Sigmoid colon (tissue), 7 donors: ENCODE data around the gene TRIML1. TPM values are rescaled to one million over a fixed set of nuclear protein-coding genes. Genes with fewer than 3 reads are reported as not detected.
"Not testable (repeated sequence)": the region's sequence is repeated elsewhere in the genome, so short reads cannot be mapped to it uniquely, and the experiment has no call there.

Experiments
- DNase-seq: peaks from one replicate; pipeline ENCODE4 v3.0.0-alpha.2; 2019
- H3K27ac ChIP-seq, 4 donors: fragments of 200-600 bp; sonication (generic); one replicate each; pipeline ENCODE4 v1.5.1; 2016 to 2019; ENCODE audit warnings: mild to moderate bottlenecking in 1 of 4
- H3K27me3 ChIP-seq, 3 donors: fragments of 200-600 bp; sonication (generic); one replicate each; pipeline ENCODE4 v1.5.1; 2019; ENCODE audit warnings: mild to moderate bottlenecking in 1 of 3
- H3K36me3 ChIP-seq, 4 donors: fragments of 200-600 bp; sonication (generic); one replicate each; pipeline ENCODE4 v1.5.1; 2016 to 2019
- H3K4me1 ChIP-seq, 4 donors: fragments of 200-600 bp; sonication (generic); one replicate each; pipeline ENCODE4 v1.5.1; 2017 to 2019
- H3K4me3 ChIP-seq, 4 donors: fragments of 200-600 bp; sonication (generic); one replicate each; pipeline ENCODE4 v1.5.1; 2017 to 2019; ENCODE audit warnings: mild to moderate bottlenecking in 2 of 4, moderate library complexity in 1 of 4
- H3K9me3 ChIP-seq, 4 donors: fragments of 200-600 bp in 3 of 4; sonication (generic) in 3 of 4; one replicate each; pipeline versions ENCODE4 v1.5.1 to v1.6.1; 2013 to 2019
- EP300 ChIP-seq, 4 donors: sonication (generic); formaldehyde crosslinking; IDR thresholded peaks; one replicate each; pipeline ENCODE4 v1.6.1; 2017; ENCODE audit warnings: antibody characterized with exemption in 4 of 4
- POLR2A ChIP-seq, 2 donors: fragments of 450-650 bp; IDR thresholded peaks; one replicate each; pipeline ENCODE4 v1.6.1; 2016; ENCODE audit warnings: antibody characterized with exemption in 2 of 2, mild to moderate bottlenecking in 2 of 2, moderate library complexity in 2 of 2
- POLR2AphosphoS5 ChIP-seq, 4 donors: sonication (generic); formaldehyde crosslinking; IDR thresholded peaks; one replicate each; pipeline ENCODE4 v1.6.1; 2017; ENCODE audit warnings: antibody characterized with exemption in 4 of 4
- WGBS, 2 donors: extraction: QIAGEN DNeasy Blood & Tissue Kit; methylation state at CpG; one replicate each; pipeline ENCODE4 v1.1.7; 2013; 5-methylcytosine and 5-hydroxymethylcytosine counted together
- intact Hi-C: fragments of 100-400 bp; cut with DNase I; formaldehyde crosslinking; loops from one replicate; pipeline ENCODE4 v1.15.1; 2023
- polyA plus RNA-seq, 3 donors: library from polyadenylated mRNA; stranded (reverse); fragments of 200-250 nt; gene quantifications; one replicate each; pipeline ENCODE4 v1.2.3, GENCODE V29; 2013
- total RNA-seq, 4 donors: library from RNA; depleted of rRNA; stranded (reverse); fragments of >200 nt; gene quantifications; one replicate each; pipeline ENCODE4 v1.1.0, GENCODE V29; 2016
- TF ChIP-seq, protein P1 (sequence below), 4 experiments: fragments of 450-650 bp in 3 of 4; fragments of 200-600 bp in 1 of 4; IDR thresholded peaks; one replicate each; pipeline ENCODE4 v1.5.1; 2016 to 2019; ENCODE audit warnings: antibody characterized with exemption in 4 of 4, mild to moderate bottlenecking in 3 of 4, moderate library complexity in 2 of 4
- donor health status: healthy with polysubstance abuse.
- donor health status: Bipolar disorder and iron deficiency.
- donor health status: healthy.

The TRIML1 gene
- total and polyA plus RNA-seq, 7 donors: not detected

GRCh38 chr4:188146618-188147017, 7.4 kb downstream of the TRIML1 start:
- intact Hi-C loops: no loop called here
- no peaks in the 10 kb centered on the region for H3K4me1 ChIP-seq
- WGBS, 2 donors: 91 to 93% methylated on average over 11 of the region's 11 CpGs
- DNase-seq: no peak
- TF ChIP-seq EP300 (IDR thresholded peaks at IDR 0.05) (no peak), POLR2A (IDR thresholded peaks at IDR 0.05) (no peak), POLR2AphosphoS5 (IDR thresholded peaks at IDR 0.05) (no peak)
- TF ChIP-seq, protein P1, sequence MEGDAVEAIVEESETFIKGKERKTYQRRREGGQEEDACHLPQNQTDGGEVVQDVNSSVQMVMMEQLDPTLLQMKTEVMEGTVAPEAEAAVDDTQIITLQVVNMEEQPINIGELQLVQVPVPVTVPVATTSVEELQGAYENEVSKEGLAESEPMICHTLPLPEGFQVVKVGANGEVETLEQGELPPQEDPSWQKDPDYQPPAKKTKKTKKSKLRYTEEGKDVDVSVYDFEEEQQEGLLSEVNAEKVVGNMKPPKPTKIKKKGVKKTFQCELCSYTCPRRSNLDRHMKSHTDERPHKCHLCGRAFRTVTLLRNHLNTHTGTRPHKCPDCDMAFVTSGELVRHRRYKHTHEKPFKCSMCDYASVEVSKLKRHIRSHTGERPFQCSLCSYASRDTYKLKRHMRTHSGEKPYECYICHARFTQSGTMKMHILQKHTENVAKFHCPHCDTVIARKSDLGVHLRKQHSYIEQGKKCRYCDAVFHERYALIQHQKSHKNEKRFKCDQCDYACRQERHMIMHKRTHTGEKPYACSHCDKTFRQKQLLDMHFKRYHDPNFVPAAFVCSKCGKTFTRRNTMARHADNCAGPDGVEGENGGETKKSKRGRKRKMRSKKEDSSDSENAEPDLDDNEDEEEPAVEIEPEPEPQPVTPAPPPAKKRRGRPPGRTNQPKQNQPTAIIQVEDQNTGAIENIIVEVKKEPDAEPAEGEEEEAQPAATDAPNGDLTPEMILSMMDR (IDR thresholded peaks at IDR 0.05): no peak
- no peaks in the 10 kb centered on the region for H3K9me3 ChIP-seq
- H3K36me3 ChIP-seq: no peaks in the 10 kb centered on the region
- H3K4me3 ChIP-seq: no peak overlapping the region
- H3K27ac ChIP-seq: no peak overlapping the region
- H3K27me3 ChIP-seq: no peaks in the 10 kb centered on the region

- H3K27ac ChIP-seq: no peak overlapping the region
- 92 to 93% methylated on average over 11 of the region's 11 CpGs for WGBS, 2 donors
- H3K4me3 ChIP-seq: no peak overlapping the region
- TF ChIP-seq POLR2A (IDR thresholded peaks at IDR 0.05) (no peak), EP300 (IDR thresholded peaks at IDR 0.05) (no peak)
- intact Hi-C loops: no loop called here
- no peak for DNase-seq
- no peaks in the 10 kb centered on the region for H3K36me3 ChIP-seq
- H3K27me3 ChIP-seq: no peaks in the 10 kb centered on the region
- H3K9me3 ChIP-seq: no peaks in the 10 kb centered on the region
- H3K4me1 ChIP-seq: no peaks in the 10 kb centered on the region
These were observed 7.9 kb downstream of the TRIML1 start for GRCh38 chr4:188147176-188147575.

DNA sequence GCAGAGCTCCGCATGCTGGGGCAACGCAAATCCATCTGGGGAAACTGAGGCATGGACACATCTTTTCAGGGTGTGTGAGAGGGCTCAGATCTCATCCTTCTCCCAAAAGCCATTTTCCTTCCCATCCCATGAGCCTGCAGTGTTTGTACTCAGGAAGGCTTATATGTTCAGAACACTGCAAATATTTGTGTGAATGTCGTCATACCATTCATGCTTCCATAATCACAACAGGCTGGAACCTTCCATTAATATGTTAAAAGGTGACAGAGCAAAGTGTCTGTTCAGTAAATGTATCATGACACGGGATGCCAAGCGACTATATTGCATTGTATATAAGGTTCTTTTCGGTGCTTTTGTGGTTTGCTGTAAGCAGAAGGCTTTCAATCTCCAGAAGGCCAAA, 8.5 kb downstream of the TRIML1 start:
- WGBS, 2 donors: 91 to 92% methylated on average over 6 of the region's 6 CpGs
- Histone ChIP-seq H3K36me3 (no peaks in the 10 kb centered on the region), H3K27me3 (no peaks in the 10 kb centered on the region), H3K4me1 (no peaks in the 10 kb centered on the region), H3K27ac (no peak overlapping the region), H3K9me3 (no peaks in the 10 kb centered on the region), H3K4me3 (no peak overlapping the region)
- DNase-seq: no peak
- TF ChIP-seq, protein P1 (IDR thresholded peaks at IDR 0.05): no peak
- intact Hi-C loops: no loop called here

DNA sequence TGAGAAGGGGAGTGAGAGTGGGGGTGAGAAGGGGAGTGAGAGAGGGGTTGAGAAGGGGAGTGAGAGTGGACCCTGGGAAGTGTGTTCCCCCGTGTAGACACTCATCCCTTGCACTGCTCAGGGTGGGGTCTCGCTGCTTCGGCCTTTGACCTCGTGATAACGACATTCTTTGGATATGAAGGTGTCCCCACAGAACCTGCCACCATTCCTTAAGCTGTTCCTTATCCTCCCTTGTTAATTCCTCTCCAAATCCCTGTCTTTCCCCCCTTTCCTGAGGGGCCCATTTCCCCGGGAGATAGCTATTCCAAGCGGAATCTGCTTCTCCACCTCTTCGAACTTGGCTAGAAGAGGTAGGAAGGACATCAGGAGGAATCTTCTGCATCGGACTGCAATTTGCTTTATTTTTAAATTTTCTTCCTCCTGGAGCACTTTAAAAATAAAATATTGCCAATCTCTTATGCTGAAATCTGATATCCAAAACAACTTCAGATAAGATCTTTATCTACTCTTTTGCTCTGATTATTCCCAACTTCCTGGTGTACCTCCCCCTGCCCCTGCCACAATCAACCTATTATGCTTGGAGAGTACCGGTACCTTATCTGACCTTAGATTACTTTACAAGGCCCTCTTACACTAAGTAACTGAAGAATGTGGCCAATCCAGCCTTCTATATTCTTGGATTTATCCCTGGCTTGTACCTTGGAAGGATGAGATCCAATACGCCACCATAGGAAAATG, 15.6 kb downstream of the TRIML1 start:
- intact Hi-C loops: no loop called here

DNA sequence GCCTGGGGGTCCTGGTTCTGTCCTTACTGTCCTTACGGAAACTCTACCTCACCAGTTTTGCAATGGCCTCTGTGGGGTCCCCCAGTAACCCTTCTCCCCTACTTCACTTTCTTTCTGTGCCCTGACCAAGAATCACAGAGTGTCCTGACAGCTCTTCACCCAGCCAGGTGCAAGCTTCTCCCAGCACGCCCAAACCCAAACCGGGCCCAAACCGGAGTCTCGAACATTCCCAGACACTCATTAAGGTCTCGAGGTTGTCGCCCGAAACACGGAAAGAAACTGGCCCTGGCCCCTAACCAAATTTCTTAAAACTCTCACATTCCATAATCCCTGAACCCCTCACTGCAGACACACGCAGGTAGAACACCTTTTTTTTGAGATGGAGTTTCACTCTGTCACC, 19.1 kb downstream of the TRIML1 start:
- H3K36me3 ChIP-seq: no peaks in the 10 kb centered on the region
- intact Hi-C loops: no loop called here
- no peak overlapping the region for H3K27ac ChIP-seq
- 95% methylated on average over 10 of the region's 10 CpGs for WGBS, 2 donors
- H3K27me3 ChIP-seq: no peaks in the 10 kb centered on the region
- TF ChIP-seq, protein P1 (IDR thresholded peaks at IDR 0.05): no peak
- TF ChIP-seq EP300 (IDR thresholded peaks at IDR 0.05) (no peak), POLR2AphosphoS5 (IDR thresholded peaks at IDR 0.05) (no peak), POLR2A (IDR thresholded peaks at IDR 0.05) (no peak)
- no peak for DNase-seq
- peaks cover 0 to 3% (median 0%) of the 10 kb centered on the region in 4 donors for H3K9me3 ChIP-seq
- H3K4me1 ChIP-seq: no peaks in the 10 kb centered on the region
- H3K4me3 ChIP-seq: no peak overlapping the region

More for the DNA sequence above, 15.6 kb downstream of the TRIML1 start:
- no peak overlapping the region for H3K27ac ChIP-seq
- TF ChIP-seq POLR2A (IDR thresholded peaks at IDR 0.05): no peak
- TF ChIP-seq EP300 (IDR thresholded peaks at IDR 0.05): no peak
- TF ChIP-seq, protein P1 (IDR thresholded peaks at IDR 0.05): no peak
- WGBS, 2 donors: 58 to 71% methylated on average over 11 of the region's 11 CpGs
- H3K9me3 ChIP-seq: peaks cover 0 to 3% (median 0%) of the 10 kb centered on the region in 4 donors
- H3K36me3 ChIP-seq: no peaks in the 10 kb centered on the region
- no peaks in the 10 kb centered on the region for H3K4me1 ChIP-seq
- no peak overlapping the region for H3K4me3 ChIP-seq
- H3K27me3 ChIP-seq: no peaks in the 10 kb centered on the region
- DNase-seq: no peak

GRCh38 chr4:188159513-188160226, 20.4 kb downstream of the TRIML1 start:
- 95 to 96% methylated on average over 40 of the region's 40 CpGs for WGBS, 2 donors
- H3K27ac ChIP-seq, H3K4me1 ChIP-seq, H3K9me3 ChIP-seq, H3K4me3 ChIP-seq, intact Hi-C loops, H3K36me3 ChIP-seq, DNase-seq, H3K27me3 ChIP-seq: not testable (repeated sequence)
